ENCODE results near the gene TIMP3.

The TIMP3 gene

GRCh38 chr22:32830957-32831356 lies 29.5 kb downstream of the TIMP3 start:
- no peak for DNase-seq

GRCh38 chr22:32831584-32831983 lies 30.1 kb downstream of the TIMP3 start:
- no peak for DNase-seq

- no peak for DNase-seq
Observed at GRCh38 chr22:32832174-32832573, 30.7 kb downstream of the TIMP3 start.

GRCh38 chr22:32836280-32837123 lies 35.0 kb downstream of the TIMP3 start:
- DNase-seq = peak in 1 of 2 experiments; percentile 13

DNA sequence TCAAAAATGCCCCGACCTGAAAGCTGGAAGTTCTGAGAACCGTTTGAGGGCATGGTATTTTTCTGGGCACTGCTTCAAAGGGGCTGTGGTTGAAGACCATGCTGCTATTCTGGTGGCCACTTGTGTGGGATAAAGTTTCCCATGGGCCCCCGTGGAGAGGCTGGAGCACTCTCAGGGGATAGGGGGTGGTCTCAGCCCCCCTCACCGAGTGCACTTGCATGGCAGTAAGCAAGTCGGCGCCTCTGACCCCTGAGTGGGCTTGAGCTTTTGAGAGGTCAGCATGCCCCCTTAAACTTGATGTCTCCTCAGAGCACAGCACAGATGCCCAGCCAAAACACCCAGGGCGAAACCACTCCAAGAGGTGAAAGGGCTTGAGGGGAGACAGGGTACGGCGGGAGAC lies 35.6 kb downstream of the TIMP3 start:
- DNase-seq = no peak

- DNase-seq = no peak
Observed at GRCh38 chr22:32837803-32838202, 36.3 kb downstream of the TIMP3 start.

DNA sequence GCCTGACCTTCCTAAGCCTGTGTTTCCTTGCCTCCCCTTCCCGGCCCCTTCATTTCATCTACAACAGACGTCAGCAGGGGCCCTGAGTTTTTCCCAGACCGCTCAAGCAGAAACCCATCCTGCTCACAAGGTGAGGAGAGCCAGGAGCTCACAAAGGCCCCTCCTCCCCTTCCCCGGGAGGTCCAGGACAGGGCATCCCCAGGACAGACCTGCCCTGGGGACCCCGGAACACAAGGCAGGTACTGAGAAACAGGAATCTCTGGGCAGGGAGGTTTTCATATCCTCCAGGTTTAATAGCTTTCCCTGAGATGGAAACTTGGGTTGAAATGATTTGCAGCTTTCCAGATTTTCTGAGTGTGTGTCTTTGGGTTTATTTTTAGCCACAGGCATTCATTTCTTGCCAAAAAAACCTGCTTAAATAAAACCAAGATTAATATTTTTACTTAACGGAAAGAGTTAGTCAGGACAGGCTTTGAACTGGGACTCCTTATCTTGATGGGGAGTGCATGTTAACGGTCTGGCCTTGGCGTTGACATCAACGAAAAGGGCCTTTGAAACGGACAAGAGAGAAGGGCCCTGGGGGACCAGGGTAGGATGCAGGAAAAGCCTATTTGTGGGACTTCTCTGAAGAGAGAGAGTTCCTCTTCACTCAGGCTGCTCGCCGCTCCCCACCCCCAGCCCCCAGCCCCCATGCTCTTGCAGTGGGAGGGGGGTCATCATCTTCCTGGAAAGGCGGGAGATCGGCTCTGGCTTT lies 38.5 kb downstream of the TIMP3 start:
- DNase-seq = no peak

DNA sequence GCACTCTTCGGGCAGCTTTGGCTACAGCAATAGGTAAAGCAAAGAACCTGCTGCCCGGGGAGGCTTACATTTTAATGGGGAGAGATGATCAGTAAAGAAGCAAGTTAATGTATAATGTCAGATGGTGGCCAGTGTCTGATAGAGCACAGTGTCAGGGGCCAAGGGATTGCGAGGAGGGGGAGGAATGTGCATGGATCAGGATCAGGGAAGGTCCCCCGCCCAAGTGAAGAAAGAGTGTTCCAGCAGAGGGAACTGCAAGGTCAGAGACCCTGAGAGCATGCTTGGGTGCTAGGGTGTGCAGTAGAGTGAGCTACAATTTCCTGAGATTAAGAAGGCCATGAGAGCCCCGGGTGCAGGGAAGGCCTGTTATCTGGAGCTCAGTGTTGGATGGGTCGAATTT lies 39.7 kb downstream of the TIMP3 start:
- DNase-seq = no peak

- no peak for DNase-seq
Observed at GRCh38 chr22:32842486-32842885, 41.0 kb downstream of the TIMP3 start.

GRCh38 chr22:32843300-32843699 lies 41.8 kb downstream of the TIMP3 start:
- DNase-seq = no peak

DNA sequence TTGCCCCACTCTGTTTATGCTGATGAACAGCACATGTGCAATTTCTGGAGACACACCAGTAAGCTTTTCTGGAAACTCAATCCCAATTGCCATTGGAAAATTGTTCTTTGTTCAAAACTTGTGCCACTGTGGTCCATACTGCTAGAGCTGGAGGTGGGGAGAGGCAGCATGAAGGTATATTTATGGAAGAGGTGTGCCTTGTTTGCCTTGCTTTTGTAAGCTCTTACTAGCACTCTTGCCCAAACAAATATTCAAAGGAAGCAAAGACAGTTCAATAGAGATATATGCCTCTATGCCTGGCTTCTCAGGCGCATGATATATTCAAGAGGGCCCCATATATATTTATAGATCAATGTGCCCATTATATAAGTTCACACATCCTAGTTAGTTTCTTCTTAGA lies 42.7 kb downstream of the TIMP3 start:
- DNase-seq = no peak

DNA sequence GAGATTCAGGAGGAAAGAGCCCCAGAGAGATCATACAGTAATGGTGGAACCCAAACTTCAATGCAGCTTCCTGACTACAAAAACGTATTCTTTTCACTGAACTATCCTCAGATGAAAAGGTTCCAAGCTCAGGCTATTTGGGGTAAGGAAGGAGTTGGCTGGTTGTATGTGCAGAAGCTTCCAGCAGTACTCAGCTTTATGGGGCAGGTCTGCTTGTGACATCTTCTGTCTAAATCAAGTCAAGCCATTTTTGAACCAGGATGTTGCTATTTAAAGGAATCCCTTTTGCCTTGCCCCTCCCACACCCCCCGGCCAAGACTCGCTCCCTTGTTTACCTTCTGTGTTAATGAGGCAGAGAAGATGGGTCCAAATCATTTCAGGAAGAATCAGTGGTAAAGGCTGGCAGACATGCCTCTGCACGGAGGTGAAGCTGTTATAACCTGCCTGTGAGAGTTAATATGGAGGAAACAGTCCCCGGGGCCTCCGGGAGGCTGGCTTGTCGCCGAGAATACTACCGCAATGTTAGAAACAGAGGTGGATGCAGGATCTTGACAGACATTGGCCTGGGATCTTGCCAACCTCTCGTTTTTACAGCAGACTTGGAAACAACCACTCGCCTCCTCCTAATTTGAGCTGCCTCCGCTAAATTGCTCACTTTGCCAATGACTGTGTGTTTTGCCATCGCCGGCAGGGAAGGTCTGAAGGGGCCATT lies 45.4 kb downstream of the TIMP3 start:
- DNase-seq = no peak

GRCh38 chr22:32848226-32848625 lies 46.7 kb downstream of the TIMP3 start:
- no peak for DNase-seq

- no peak for DNase-seq
Observed at GRCh38 chr22:32849501-32849900, 48.0 kb downstream of the TIMP3 start.

- DNase-seq = no peak
Observed at GRCh38 chr22:32850157-32850556, 48.7 kb downstream of the TIMP3 start.

- DNase-seq = no peak
Observed at GRCh38 chr22:32850591-32851517, 49.3 kb downstream of the TIMP3 start.

DNA sequence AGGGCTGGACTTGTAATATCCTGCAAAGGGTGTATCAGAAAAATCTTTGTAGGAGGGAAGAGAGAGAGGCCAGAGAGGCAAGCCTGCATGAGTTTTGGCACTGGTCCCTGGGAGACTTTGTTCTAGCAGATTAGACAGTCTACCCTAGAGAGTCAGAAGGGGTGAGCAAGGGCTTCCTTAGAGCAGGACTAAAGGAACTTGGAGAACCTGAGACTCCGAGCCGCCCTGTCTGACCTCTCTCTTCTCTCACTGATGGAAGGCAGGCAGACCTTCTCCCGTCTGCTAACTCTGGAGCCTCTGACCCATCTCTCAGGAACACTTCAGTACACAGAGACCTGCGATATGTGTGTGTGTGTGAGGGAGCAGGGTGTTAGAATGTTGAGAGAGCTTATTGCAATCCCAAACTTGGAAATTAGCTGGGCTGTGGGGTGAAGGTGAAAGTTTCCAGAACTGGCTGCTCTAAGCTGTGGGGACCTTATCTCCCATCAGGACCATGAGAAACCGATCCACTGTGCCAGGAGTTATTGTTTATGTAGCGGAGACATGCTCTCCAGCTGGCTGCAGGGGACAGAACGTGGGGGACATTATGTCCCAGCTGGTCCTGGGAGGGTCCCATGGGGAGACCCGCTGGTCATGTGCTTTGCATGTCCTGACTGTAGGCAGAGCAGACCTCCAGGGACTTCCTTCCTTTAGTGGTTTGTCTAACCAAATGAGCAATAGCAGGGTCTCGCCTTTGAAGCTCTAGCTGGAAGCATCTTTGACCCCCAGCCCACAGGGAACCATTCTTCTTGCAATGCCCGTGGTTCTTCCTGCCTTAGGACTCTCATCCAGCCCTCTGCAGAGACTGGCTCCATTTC lies 51.1 kb downstream of the TIMP3 start:
- no peak for DNase-seq

DNA sequence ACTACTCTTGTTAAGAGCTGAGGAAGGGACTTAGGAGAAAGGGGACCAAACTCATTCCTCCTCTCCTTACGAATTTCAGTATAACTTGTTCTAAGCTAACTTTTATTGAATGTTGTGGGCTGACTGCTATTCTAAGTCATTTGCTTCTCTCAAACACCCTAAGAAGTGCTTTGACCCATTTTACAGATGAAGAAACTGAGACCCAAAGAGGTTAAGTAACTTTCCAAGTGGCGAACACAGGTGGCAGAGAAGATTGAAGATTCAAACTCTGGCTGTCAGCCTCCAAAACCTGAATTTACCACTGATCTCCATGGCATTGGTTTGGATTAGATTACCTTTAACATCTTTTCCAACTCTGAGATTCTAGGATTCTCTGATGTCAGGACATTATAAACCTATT lies 52.2 kb downstream of the TIMP3 start:
- no peak for DNase-seq

- no peak for DNase-seq
Observed at GRCh38 chr22:32854351-32854804, 52.9 kb downstream of the TIMP3 start.

DNA sequence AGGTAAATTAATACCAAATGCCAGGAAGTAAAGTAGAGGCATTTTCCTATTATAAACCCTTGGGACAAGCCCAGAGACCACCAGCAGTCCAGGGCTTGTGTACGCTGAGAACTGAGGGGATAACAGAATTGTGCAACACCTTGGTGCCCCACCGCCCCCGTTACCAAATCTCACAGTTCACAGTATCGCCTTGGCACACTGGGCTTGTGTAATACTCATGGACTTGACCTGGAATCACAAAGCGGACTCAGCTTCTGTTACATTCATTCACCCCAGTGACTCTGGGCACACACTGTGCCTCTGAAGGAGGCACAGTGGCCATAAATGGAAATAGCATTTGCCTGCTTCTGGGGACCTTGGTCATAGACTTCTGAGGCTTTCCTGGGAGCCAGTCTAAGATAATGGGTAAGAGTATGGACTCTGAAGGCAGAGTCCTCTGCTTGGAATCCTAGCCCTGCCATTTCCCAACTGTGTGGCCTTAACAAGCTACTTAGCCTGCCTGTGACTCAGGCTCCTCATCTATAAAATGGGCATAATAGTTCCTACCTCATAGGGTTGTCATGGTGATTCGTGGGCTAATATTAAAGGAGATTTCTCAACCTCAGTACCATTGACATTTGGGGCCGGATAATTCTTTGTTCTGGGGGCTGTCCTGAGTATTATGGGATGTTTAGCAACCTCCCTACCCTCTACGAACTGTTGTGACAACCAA lies 53.7 kb downstream of the TIMP3 start:
- DNase-seq = no peak
